Mammary epithelial cell (primary cell): ENCODE measurements around the gene TACSTD2.

ENCODE experiments used
- CTCF ChIP-seq, 2 donors: IDR thresholded peaks in 1 of 2; conservative IDR thresholded peaks in 1 of 2; 2 replicates each; pipeline ENCODE4 v1.5.1; 2011 to 2012; ENCODE audit warnings: inconsistent platforms in 2 of 2, low read length in 2 of 2, mild to moderate bottlenecking in 2 of 2, control low read depth in 1 of 2, low read depth in 1 of 2; ENCODE audit not compliant: insufficient read depth in 1 of 2; ENCODE audit errors: extremely low read depth in 1 of 2
- EZH2 ChIP-seq: IDR thresholded peaks from 2 replicates; pipeline ENCODE4 v1.6.1; 2012; ENCODE audit warnings: low read length, inconsistent platforms, borderline replicate concordance

- TF ChIP-seq EZH2 = no peak
- no peak for TF ChIP-seq CTCF (conservative IDR thresholded peaks at IDR 0.05 in 1 of 2, IDR thresholded peaks at IDR 0.05 in 1 of 2; ENCODE audit: extremely low read depth in 1 of 2, insufficient read depth in 1 of 2, low read depth in 1 of 2, low read length in 2 of 2)
Measured at GRCh38 chr1:58528518-58528917, 48.5 kb downstream of the TACSTD2 start.
